Neural cell (in vitro differentiated cells): ENCODE data around the gene LSM10. TPM values are rescaled to one million over a fixed set of nuclear protein-coding genes. Genes with fewer than 3 reads are reported as not detected.

Source experiments
- H2AFZ ChIP-seq: fragments of 200-600, 300-800 bp; sonication (generic), shearing (Covaris generic); 2 replicates; pipeline ENCODE4 v1.6.0; 2014; ENCODE audit warnings: low read depth, mild to moderate bottlenecking, antibody characterized with exemption, low read length, moderate library complexity
- H3F3A ChIP-seq: fragments of 200-600 bp; shearing (Covaris generic); 2 replicates; pipeline ENCODE4 v1.6.1; 2016; ENCODE audit warnings: mild to moderate bottlenecking, moderate library complexity, mixed read lengths, antibody characterized with exemption, low read length; ENCODE audit not compliant: insufficient read depth, poor library complexity, severe bottlenecking
- H3K27ac ChIP-seq: fragments of 200-600, 300-800 bp; sonication (generic), shearing (Covaris generic); 2 replicates; pipeline ENCODE4 v1.5.1; 2014; ENCODE audit warnings: mild to moderate bottlenecking, low read length, moderate library complexity
- H3K27me3 ChIP-seq: fragments of 300-800, 200-600 bp; sonication (generic), shearing (Covaris generic); 2 replicates; pipeline ENCODE4 v1.6.0; 2014; ENCODE audit warnings: mild to moderate bottlenecking, low read depth, low read length, moderate library complexity; ENCODE audit not compliant: insufficient read depth
- H3K36me3 ChIP-seq: fragments of 300-800, 200-600 bp; sonication (generic), shearing (Covaris generic); 2 replicates; pipeline ENCODE4 v1.5.1; 2014; ENCODE audit warnings: mild to moderate bottlenecking, antibody characterized with exemption, low read length, moderate library complexity; ENCODE audit not compliant: insufficient read depth
- H3K4me2 ChIP-seq: fragments of 300-800, 200-600 bp; sonication (generic), shearing (Covaris generic); 2 replicates; pipeline ENCODE4 v1.6.0; 2014; ENCODE audit warnings: mild to moderate bottlenecking, low read length
- H3K4me3 ChIP-seq: fragments of 300-800, 200-600 bp; sonication (generic), shearing (Covaris generic); 2 replicates; pipeline ENCODE4 v1.5.1; 2014; ENCODE audit warnings: mild to moderate bottlenecking, low read length, moderate library complexity
- H3K79me2 ChIP-seq: fragments of 200-600 bp; shearing (Covaris generic); replicated peaks from 2 replicates; pipeline ENCODE4 v1.6.0; 2014; ENCODE audit warnings: mild to moderate bottlenecking, low read length, moderate library complexity; ENCODE audit not compliant: insufficient read depth
- H3K9ac ChIP-seq: fragments of 300-800, 200-600 bp; sonication (generic), shearing (Covaris generic); 2 replicates; pipeline ENCODE4 v1.6.1; 2016; ENCODE audit warnings: mild to moderate bottlenecking, low read length, mixed read lengths
- H3K9me2 ChIP-seq: fragments of 200-600 bp; shearing (Covaris generic); 2 replicates; pipeline ENCODE4 v1.6.1; 2016; ENCODE audit warnings: mild to moderate bottlenecking, low read length, mixed read lengths; ENCODE audit not compliant: insufficient read depth
- H3K9me3 ChIP-seq: fragments of 200-600, 300-800 bp; sonication (generic), shearing (Covaris generic); 2 replicates; pipeline ENCODE4 v1.6.1; 2016; ENCODE audit warnings: mild to moderate bottlenecking, mixed run types, low read length, moderate library complexity, mixed read lengths
- H4K20me1 ChIP-seq: fragments of 200-600 bp; shearing (Covaris generic); 2 replicates; pipeline ENCODE4 v1.6.1; 2016; ENCODE audit warnings: mild to moderate bottlenecking, mixed run types; ENCODE audit not compliant: insufficient read depth
- CTCF ChIP-seq: fragments of 450-650 bp; IDR thresholded peaks from 2 replicates; pipeline ENCODE4 v1.5.1; 2014; ENCODE audit warnings: antibody characterized with exemption, mild to moderate bottlenecking, moderate library complexity; ENCODE audit not compliant: poor library complexity, severe bottlenecking
- EP300 ChIP-seq: fragments of 450-650 bp; conservative IDR thresholded peaks from 2 replicates; pipeline ENCODE4 v1.6.1; 2014; ENCODE audit warnings: antibody characterized with exemption, mild to moderate bottlenecking, moderate library complexity; ENCODE audit not compliant: poor library complexity, severe bottlenecking
- EZH2 ChIP-seq: fragments of 200-600, 300-800 bp; shearing (Covaris generic), sonication (generic); IDR thresholded peaks from 2 replicates; pipeline ENCODE4 v1.6.1; 2014; ENCODE audit warnings: antibody characterized with exemption, low read length, borderline replicate concordance, mild to moderate bottlenecking; ENCODE audit not compliant: insufficient read depth, poor library complexity, severe bottlenecking
- MXI1 ChIP-seq: fragments of 450-650 bp; conservative IDR thresholded peaks from 2 replicates; pipeline ENCODE4 v1.6.1; 2014; ENCODE audit warnings: antibody characterized with exemption, mild to moderate bottlenecking; ENCODE audit not compliant: poor library complexity, severe bottlenecking
- POLR2AphosphoS5 ChIP-seq: IDR thresholded peaks from 2 replicates; pipeline ENCODE4 v1.6.1; 2012
- RAD21 ChIP-seq: fragments of 450-650 bp; conservative IDR thresholded peaks from 2 replicates; pipeline ENCODE4 v1.6.1; 2014; ENCODE audit warnings: antibody characterized with exemption, mild to moderate bottlenecking, moderate library complexity
- REST ChIP-seq: IDR thresholded peaks from 2 replicates; pipeline ENCODE4 v1.6.1; 2012; ENCODE audit warnings: borderline replicate concordance
- SMC3 ChIP-seq: fragments of 450-650 bp; conservative IDR thresholded peaks from 2 replicates; pipeline ENCODE4 v1.6.1; 2014; ENCODE audit warnings: antibody characterized with exemption, mild to moderate bottlenecking, moderate library complexity; ENCODE audit not compliant: poor library complexity
- TAF1 ChIP-seq: IDR thresholded peaks from 2 replicates; pipeline ENCODE4 v1.6.1; 2012; ENCODE audit warnings: low read depth
- polyA plus RNA-seq: library from polyadenylated mRNA; depleted of rRNA; stranded (reverse); fragments of >200 nt; gene quantifications from 2 replicates; pipeline ENCODE4 v1.2.3, GENCODE V29; 2014

LSM10 gene
- polyA plus RNA-seq, 1 donor from 2014 or later: 1.3 TPM

DNA sequence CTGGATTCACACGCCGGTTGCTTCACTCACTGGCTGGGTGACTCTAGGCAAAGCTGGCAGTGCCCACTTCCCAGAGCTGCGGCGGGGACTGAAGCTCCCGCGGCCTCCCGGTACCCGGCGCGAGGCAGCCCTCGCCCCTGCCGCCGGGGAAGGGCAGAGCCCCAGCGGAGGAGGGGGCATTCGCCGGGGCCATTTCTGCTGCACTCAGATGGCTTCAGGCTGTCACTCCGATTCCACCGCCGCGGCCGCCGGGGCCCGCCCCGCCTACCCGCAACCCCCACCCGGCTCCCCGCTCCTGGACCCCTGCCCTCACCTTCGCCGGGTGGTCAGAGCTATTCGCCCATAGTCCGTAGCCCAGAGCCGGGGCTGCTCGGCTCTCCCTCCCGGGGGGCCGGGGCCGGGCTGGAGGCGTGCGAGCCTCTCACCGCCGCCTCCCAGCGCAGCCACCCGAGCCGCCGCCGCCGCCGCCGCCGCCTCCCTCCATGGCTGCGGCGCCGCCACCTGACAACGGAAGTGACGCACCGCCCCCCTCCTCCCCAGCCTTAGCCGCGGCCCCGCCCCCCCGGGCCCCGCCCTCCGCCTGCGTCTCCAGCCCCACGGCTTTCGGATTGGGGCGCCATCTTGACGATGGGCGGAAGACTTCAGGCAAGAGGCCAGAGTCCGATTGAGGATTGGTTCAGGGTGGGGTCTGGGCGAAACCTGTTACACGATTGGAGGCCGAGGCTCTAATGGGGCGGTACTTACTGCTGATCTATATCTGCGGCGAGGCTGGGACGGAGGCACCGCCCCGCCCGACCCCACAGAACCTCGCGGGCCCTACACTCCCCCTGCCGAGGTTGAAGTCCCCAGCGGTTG is 12.1 kb downstream of the LSM10 start, which contains the start of gene STK40:
TSS of gene STK40 (minus strand) at position 515 of the 855 bp plus-strand sequence. CDS start 24,592 bp downstream, outside the sequence.
- Histone ChIP-seq H3F3A (peaks cover 6% of the 10 kb centered on the region), H3K4me2 (peak within 1 kb of the TSS; percentile 81), H3K79me2 (peaks cover 21% of the 10 kb centered on the region), H3K36me3 (no peaks in the 10 kb centered on the region), H3K9me3 (no peaks in the 10 kb centered on the region), H4K20me1 (no peaks in the 10 kb centered on the region), H2AFZ (peak within 1 kb of the TSS; percentile 81), H3K9ac (peak within 1 kb of the TSS; percentile 89), H3K27ac (peak within 1 kb of the TSS; percentile 85), H3K4me3 (peak within 1 kb of the TSS; percentile 99), H3K27me3 (no peaks in the 10 kb centered on the region), H3K9me2 (no peaks in the 10 kb centered on the region)
- no peak for TF ChIP-seq TAF1
- TF ChIP-seq EZH2: no peak
- peak; percentile 57 for TF ChIP-seq MXI1
- peak; percentile 88 for TF ChIP-seq POLR2AphosphoS5
- TF ChIP-seq REST: no peak
- no peak for TF ChIP-seq SMC3
- no peak for TF ChIP-seq CTCF
- TF ChIP-seq EP300: peak; percentile 19
- no peak for TF ChIP-seq RAD21

DNA sequence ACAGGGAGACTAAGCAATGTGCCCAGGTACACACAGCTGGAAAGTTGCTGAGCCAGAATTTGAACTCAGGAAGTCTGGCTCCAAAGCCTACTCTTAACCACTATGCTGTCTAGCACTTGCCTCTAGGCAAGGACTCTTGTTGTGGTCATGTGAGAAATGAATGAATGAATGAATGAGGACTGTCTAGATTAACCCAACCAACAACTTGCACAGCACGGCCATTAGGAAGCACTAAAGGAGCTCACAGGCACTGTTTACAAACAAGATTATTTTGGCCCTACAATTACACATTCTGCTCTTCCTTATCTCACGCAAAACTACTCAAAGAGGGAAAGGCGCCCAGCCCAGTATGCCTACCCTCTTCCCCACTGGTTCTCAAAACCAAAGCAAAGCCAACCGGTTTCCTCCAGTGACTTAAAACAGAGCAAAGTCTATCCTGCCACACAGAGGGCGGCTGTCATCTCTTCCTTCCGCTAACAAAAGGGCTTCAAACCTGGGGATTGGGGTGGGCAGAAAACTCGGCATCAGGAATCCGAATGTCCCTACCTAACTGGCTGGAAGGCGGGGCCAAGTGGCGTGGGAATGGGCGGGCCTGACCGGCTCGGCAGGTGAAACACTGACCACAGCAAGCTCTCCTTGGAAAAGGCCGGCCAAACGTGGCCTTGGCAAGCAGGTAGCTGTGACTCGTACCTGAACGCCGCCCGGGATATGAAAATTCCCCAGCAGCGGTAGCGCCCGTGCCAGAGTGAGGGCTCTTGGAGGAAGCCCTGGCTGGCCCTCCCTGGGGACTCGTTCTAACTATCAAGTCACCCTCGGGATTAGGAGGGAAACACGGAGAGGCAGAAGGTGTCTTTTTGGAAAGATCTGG is 12.9 kb downstream of the LSM10 start:
- peak; percentile 11 for TF ChIP-seq SMC3
- peak; percentile 19 for TF ChIP-seq REST
- TF ChIP-seq CTCF: no peak
- TF ChIP-seq TAF1: peak; percentile 61
- Histone ChIP-seq H3K27ac (peak overlapping the region; percentile 85), H3K27me3 (no peaks in the 10 kb centered on the region), H3K9me2 (no peaks in the 10 kb centered on the region), H3K4me2 (peak overlapping the region; percentile 14), H4K20me1 (peaks cover 2% of the 10 kb centered on the region), H3F3A (peaks cover 6% of the 10 kb centered on the region), H3K4me3 (peak overlapping the region; percentile 99), H2AFZ (peak overlapping the region; percentile 67), H3K36me3 (no peaks in the 10 kb centered on the region), H3K9me3 (no peaks in the 10 kb centered on the region), H3K9ac (peak overlapping the region; percentile 89), H3K79me2 (peaks cover 21% of the 10 kb centered on the region)
